ENCODE measurements around the gene SPTBN2. TPM values are rescaled to one million over a fixed set of nuclear protein-coding genes. Genes with fewer than 3 reads are reported as not detected.
"Not testable (repeated sequence)": the region's sequence is repeated elsewhere in the genome, so short reads cannot be mapped to it uniquely, and the experiment has no call there.

Gene SPTBN2
- total RNA-seq, 4 donors from 2014 or later: 435 to 663 (median 597) TPM

DNA sequence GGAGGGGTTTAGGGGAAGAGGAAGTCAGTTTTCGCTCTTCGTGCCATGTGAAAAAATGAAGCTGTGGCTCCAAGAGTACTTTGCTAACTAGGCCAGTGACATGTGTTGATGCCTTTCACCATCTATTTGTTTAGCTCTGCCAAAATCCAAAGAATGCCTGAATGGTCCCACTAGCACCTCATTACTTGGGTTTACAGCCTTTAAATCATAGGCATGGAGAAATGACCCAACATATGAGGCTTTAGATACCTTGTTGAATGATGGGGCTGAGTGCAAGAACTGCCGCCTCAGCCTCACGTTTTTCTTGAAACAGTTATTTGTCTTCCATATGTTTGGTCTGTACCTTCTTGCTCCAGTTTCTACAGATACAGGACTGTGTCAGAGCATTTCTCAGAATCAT lies 82.2 kb downstream of the SPTBN2 start:
- no peak overlapping the region for H3K4me3 ChIP-seq (ENCODE audit: low read depth, poor library complexity, severe bottlenecking)
- DNase-seq (ENCODE audit: low spot score in 2 of 2): no peak
- TF ChIP-seq POLR2A (IDR thresholded peaks at IDR 0.05) (no peak), CTCF (IDR thresholded peaks at IDR 0.05) (no peak)
- intact Hi-C loops (cut with DNase I; ENCODE audit: low total_unique reads): no loop called here
- 82 to 84% methylated on average over 4 of the region's 4 CpGs for WGBS, 2 donors

GRCh38 chr11:66643745-66644437 lies 85.1 kb downstream of the SPTBN2 start:
- DNase-seq (ENCODE audit: low spot score in 2 of 2): no peak
- no peak overlapping the region for H3K4me3 ChIP-seq (ENCODE audit: low read depth, poor library complexity, severe bottlenecking)
- intact Hi-C loops (cut with DNase I; ENCODE audit: low total_unique reads): no loop called here
- TF ChIP-seq CTCF (IDR thresholded peaks at IDR 0.05): no peak
- no peak for TF ChIP-seq POLR2A (IDR thresholded peaks at IDR 0.05)
- 84 to 88% methylated on average over 24 of the region's 24 CpGs for WGBS, 2 donors

DNA sequence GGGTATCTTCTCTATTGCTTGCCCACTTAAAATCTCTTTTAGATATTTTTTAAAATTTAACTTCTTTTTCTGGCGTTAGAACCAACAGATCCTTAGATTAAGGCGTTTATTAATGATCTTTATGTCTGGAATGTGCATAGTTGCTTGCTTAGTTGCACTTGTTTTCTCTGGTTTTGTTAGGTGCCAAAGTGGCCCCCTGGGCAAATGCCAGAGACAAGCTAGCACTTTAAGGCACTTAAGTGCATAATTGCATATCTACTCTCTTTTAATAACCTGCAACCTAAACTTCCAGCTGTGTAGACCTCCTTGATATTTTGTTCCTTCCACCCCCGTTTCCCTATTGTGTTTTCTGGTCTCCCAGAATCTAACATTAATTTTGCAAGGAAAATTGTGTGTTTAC lies 87.2 kb downstream of the SPTBN2 start:
- intact Hi-C loops (cut with DNase I; ENCODE audit: low total_unique reads): no loop called here
- TF ChIP-seq POLR2A (IDR thresholded peaks at IDR 0.05) (no peak), CTCF (IDR thresholded peaks at IDR 0.05) (no peak)
- no peak for DNase-seq (ENCODE audit: low spot score in 2 of 2)
- 19 to 27% methylated on average over 3 of the region's 3 CpGs for WGBS, 2 donors
- no peak overlapping the region for H3K4me3 ChIP-seq (ENCODE audit: low read depth, poor library complexity, severe bottlenecking)

GRCh38 chr11:66639814-66640340 lies 89.1 kb downstream of the SPTBN2 start:
- intact Hi-C loops (cut with DNase I; ENCODE audit: low total_unique reads); H3K4me3 ChIP-seq (ENCODE audit: low read depth, poor library complexity, severe bottlenecking): not testable (repeated sequence)
- WGBS, 2 donors: 56 to 65% methylated on average over 10 of the region's 10 CpGs
- peak in 1 of 2 donors; percentile 61 for DNase-seq (ENCODE audit: low spot score in 2 of 2)

GRCh38 chr11:66639066-66639813 lies 89.8 kb downstream of the SPTBN2 start:
- TF ChIP-seq CTCF (IDR thresholded peaks at IDR 0.05): no peak
- TF ChIP-seq POLR2A (IDR thresholded peaks at IDR 0.05): no peak
- DNase-seq (ENCODE audit: low spot score in 2 of 2): peak in 1 of 2 donors; percentile 39
- WGBS, 2 donors: 4 to 5% methylated on average over 27 of the region's 27 CpGs
- peak overlapping the region; percentile 68 for H3K4me3 ChIP-seq (ENCODE audit: low read depth, poor library complexity, severe bottlenecking)
- intact Hi-C loops (cut with DNase I; ENCODE audit: low total_unique reads): no loop called here
